GM19438 (cell line): Measurements from ENCODE around the gene STARD5.

ENCODE experiments used
- ATAC-seq: cut with Tn5 transposase; IDR thresholded peaks from one replicate; pipeline ENCODE4 v1.9.1; 2021; ENCODE audit warnings: low read depth; ENCODE audit not compliant: unreplicated experiment

The STARD5 gene

DNA sequence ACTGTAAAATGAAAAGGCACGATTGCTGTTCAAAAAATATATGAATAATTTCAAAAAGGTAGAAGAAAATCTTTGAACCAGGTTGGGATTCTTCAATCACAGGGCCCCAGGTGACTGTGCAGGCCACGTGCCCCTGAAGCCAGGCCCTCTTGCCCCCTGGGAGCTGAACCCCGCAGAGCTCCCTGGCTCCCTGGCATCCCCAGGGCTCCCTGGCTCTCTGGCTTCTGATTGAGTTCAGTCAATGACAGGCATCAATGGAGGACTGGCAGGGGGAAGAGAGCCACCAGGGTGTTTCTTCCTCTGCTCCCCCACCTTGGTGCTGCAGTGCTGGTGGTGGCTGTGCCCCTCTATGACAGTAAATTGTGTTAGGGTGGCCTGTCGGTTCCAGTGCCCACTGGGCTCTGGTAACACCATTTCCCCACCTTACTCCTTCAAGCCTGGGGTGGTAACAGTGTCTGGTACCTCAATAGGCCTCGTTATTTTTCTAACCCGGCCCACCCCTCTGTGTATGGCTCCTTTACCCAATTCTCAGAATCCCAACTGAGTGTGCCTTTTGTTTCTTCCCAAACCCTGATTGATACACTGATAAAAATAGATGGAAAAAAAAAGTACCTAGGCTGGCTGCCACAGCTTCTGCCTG, 62.6 kb downstream of the STARD5 start:
- ATAC-seq = no peak

DNA sequence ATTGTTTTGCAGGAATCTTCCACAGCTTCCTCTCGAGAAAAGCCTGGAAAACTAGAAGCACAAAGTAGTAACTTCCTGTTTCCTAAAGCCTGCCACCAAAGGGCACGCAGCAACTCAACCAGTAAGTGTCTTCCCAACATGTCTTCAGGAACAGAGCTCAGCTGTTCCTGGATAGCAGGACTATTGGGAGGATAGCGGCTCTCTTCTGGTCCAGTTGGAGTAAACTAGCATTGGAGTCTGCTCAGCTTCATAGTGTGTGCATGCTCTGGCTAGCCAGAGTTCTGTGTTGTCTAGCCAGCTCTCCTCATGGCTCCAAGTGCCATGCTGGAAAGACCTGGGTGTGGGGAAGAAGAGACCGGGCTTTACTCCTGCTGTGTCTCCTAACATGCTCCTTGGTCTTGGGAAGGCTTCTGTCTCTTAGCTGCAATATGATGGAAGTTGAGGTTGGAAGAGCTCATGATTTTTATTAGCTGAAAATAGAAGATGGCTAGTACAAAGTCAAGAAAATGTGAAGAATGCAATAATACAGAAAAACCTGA, 64.1 kb downstream of the STARD5 start:
- ATAC-seq = no peak
